Naive B cell (primary cell): Measurements from ENCODE around the gene STX18. TPM values are rescaled to one million over a fixed set of nuclear protein-coding genes. Genes with fewer than 3 reads are reported as not detected.

ENCODE experiments used
- ATAC-seq, 2 donors: fragments of 150-1000 bp; cut with Tn5 transposase; 2 replicates each; pipeline ENCODE4 v1.10.0; 2021; ENCODE audit warnings: low read depth in 2 of 2, mild to moderate bottlenecking in 2 of 2, moderate library complexity in 2 of 2
- DNase-seq: peaks from one replicate; pipeline ENCODE4 v3.0.0; 2022
- H3K27ac Mint-ChIP-seq, 6 donors: one replicate each; pipeline ENCODE4 v1.8.0; 2020 to 2022; ENCODE audit warnings: mild to moderate bottlenecking in 6 of 6, mixed read lengths in 6 of 6, moderate library complexity in 5 of 6, inconsistent platforms in 2 of 6
- H3K27me3 Mint-ChIP-seq, 3 donors: one replicate each; pipeline ENCODE4 v1.8.0; 2021 to 2022; ENCODE audit warnings: mixed read lengths in 3 of 3, mild to moderate bottlenecking in 1 of 3
- H3K36me3 Mint-ChIP-seq, 2 donors: one replicate each; pipeline ENCODE4 v1.8.0; 2020 to 2022; ENCODE audit warnings: mixed read lengths in 2 of 2, inconsistent platforms in 1 of 2, mild to moderate bottlenecking in 1 of 2
- H3K4me1 Mint-ChIP-seq, 3 donors: one replicate each; pipeline ENCODE4 v1.8.0; 2020 to 2022; ENCODE audit warnings: mixed read lengths in 3 of 3, inconsistent platforms in 1 of 3, mild to moderate bottlenecking in 1 of 3, moderate library complexity in 1 of 3
- H3K4me3 Mint-ChIP-seq, 8 donors: one replicate each; pipeline ENCODE4 v1.8.0; 2020 to 2022; ENCODE audit warnings: mild to moderate bottlenecking in 8 of 8, mixed read lengths in 8 of 8, moderate library complexity in 8 of 8, inconsistent platforms in 2 of 8
- H3K9me3 Mint-ChIP-seq, 7 donors: one replicate each; pipeline ENCODE4 v1.8.0; 2020 to 2022; ENCODE audit warnings: mixed read lengths in 7 of 7, mild to moderate bottlenecking in 5 of 7, inconsistent platforms in 2 of 7, moderate library complexity in 1 of 7
- polyA plus RNA-seq, 6 donors: library from polyadenylated mRNA; unstranded; fragments of 300-500 nt; fragmentation: Illumina TruSeq; gene quantifications; one replicate each; pipeline ENCODE4 v1.2.3, GENCODE V29; 2021; ENCODE audit warnings: low read depth in 6 of 6

The STX18 gene
- polyA plus RNA-seq, 6 donors from 2014 or later, result 7.8 to 27.5 (median 22.9) TPM

GRCh38 chr4:4387531-4388310 is 154.1 kb downstream of the STX18 start:
- ATAC-seq (no peak), DNase-seq (no peak)
- peaks cover 50 to 74% (median 72%) of the 10 kb centered on the region in 3 donors for H3K27me3 Mint-ChIP-seq
- no peak overlapping the region for H3K27ac Mint-ChIP-seq
- H3K4me3 Mint-ChIP-seq, result peak overlapping the region; percentile 2 to 84 (median 42)
- peaks cover 10 to 17% (median 13%) of the 10 kb centered on the region in 3 donors for H3K4me1 Mint-ChIP-seq
- H3K36me3 Mint-ChIP-seq, result no peaks in the 10 kb centered on the region
- H3K9me3 Mint-ChIP-seq, result no peaks in the 10 kb centered on the region

GRCh38 chr4:4386736-4387392 is 155.0 kb downstream of the STX18 start, which contains the start of gene NSG1:
Gene NSG1, plus strand, starts transcription at chr4:4387102. Its CDS starts 528 bp downstream, at chr4:4387630.
- ATAC-seq (no peak), DNase-seq (no peak)
- Mint-ChIP-seq H3K27me3 (peaks cover 52 to 78% (median 74%) of the 10 kb centered on the region in 3 donors), H3K36me3 (no peaks in the 10 kb centered on the region), H3K27ac (no peak within 1 kb of the TSS), H3K9me3 (no peaks in the 10 kb centered on the region), H3K4me3 (peak within 1 kb of the TSS; percentile 5 to 84 (median 67)), H3K4me1 (peaks cover 10 to 17% (median 13%) of the 10 kb centered on the region in 3 donors)

GRCh38 chr4:4386296-4386735 is 155.5 kb downstream of the STX18 start:
- Mint-ChIP-seq H3K36me3 (no peaks in the 10 kb centered on the region), H3K27ac (no peak overlapping the region), H3K4me3 (peak overlapping the region in 7 of 8 donors; percentile 62 to 84 (median 66)), H3K4me1 (peaks cover 10 to 17% (median 13%) of the 10 kb centered on the region in 3 donors), H3K9me3 (no peaks in the 10 kb centered on the region), H3K27me3 (peaks cover 48 to 77% (median 73%) of the 10 kb centered on the region in 3 donors)
- ATAC-seq (no peak), DNase-seq (no peak)

- no peak for ATAC-seq
- Mint-ChIP-seq H3K27me3 (peaks cover 48 to 77% (median 76%) of the 10 kb centered on the region in 3 donors), H3K4me3 (peak overlapping the region; percentile 42 to 84 (median 65)), H3K4me1 (peaks cover 10 to 17% (median 13%) of the 10 kb centered on the region in 3 donors), H3K9me3 (no peaks in the 10 kb centered on the region), H3K27ac (no peak overlapping the region), H3K36me3 (no peaks in the 10 kb centered on the region)
- DNase-seq, result no peak
These were observed 156.0 kb downstream of the STX18 start for GRCh38 chr4:4385729-4386295.

GRCh38 chr4:4384837-4385236 is 157.0 kb downstream of the STX18 start:
- no peak overlapping the region for H3K27ac Mint-ChIP-seq
- peaks cover 48 to 77% (median 75%) of the 10 kb centered on the region in 3 donors for H3K27me3 Mint-ChIP-seq
- H3K36me3 Mint-ChIP-seq, result no peaks in the 10 kb centered on the region

GRCh38 chr4:4383085-4383484 is 158.8 kb downstream of the STX18 start:
- peaks cover 41 to 72% (median 67%) of the 10 kb centered on the region in 3 donors for H3K27me3 Mint-ChIP-seq
- ATAC-seq, result no peak
- DNase-seq, result no peak
- H3K36me3 Mint-ChIP-seq, result no peaks in the 10 kb centered on the region
- no peaks in the 10 kb centered on the region for H3K9me3 Mint-ChIP-seq
- H3K4me1 Mint-ChIP-seq, result peaks cover 5 to 11% (median 10%) of the 10 kb centered on the region in 3 donors
- H3K4me3 Mint-ChIP-seq, result no peak overlapping the region
- H3K27ac Mint-ChIP-seq, result no peak overlapping the region

More at GRCh38 chr4:4384837-4385236, 157.0 kb downstream of the STX18 start:
- DNase-seq (no peak), ATAC-seq (no peak)
- peak overlapping the region in 5 of 8 donors; percentile 12 to 84 (median 47) for H3K4me3 Mint-ChIP-seq
- H3K4me1 Mint-ChIP-seq, result peaks cover 10 to 17% (median 13%) of the 10 kb centered on the region in 3 donors
- no peaks in the 10 kb centered on the region for H3K9me3 Mint-ChIP-seq

- H3K27me3 Mint-ChIP-seq, result peaks cover 35 to 77% (median 73%) of the 10 kb centered on the region in 3 donors
- no peak overlapping the region for H3K27ac Mint-ChIP-seq
- ATAC-seq (no peak), DNase-seq (no peak)
- no peaks in the 10 kb centered on the region for H3K4me1 Mint-ChIP-seq
- peaks cover 1 to 5% (median 4%) of the 10 kb centered on the region in 7 donors for H3K9me3 Mint-ChIP-seq
- H3K36me3 Mint-ChIP-seq, result peaks cover 0 to 6% of the 10 kb centered on the region in 2 donors
- H3K4me3 Mint-ChIP-seq, result no peak overlapping the region
These were observed 162.2 kb downstream of the STX18 start for GRCh38 chr4:4379540-4380087.

GRCh38 chr4:4377732-4378460 is 164.0 kb downstream of the STX18 start:
- ATAC-seq (no peak), DNase-seq (no peak)
- Mint-ChIP-seq H3K4me3 (no peak overlapping the region), H3K4me1 (no peaks in the 10 kb centered on the region), H3K27me3 (peaks cover 22 to 65% (median 60%) of the 10 kb centered on the region in 3 donors), H3K9me3 (peaks cover 2 to 11% (median 9%) of the 10 kb centered on the region in 7 donors), H3K36me3 (peaks cover 4 to 11% of the 10 kb centered on the region in 2 donors), H3K27ac (no peak overlapping the region)

- H3K4me3 Mint-ChIP-seq, result no peak overlapping the region
- H3K36me3 Mint-ChIP-seq, result peaks cover 4 to 11% of the 10 kb centered on the region in 2 donors
- no peaks in the 10 kb centered on the region for H3K4me1 Mint-ChIP-seq
- no peak for ATAC-seq
- DNase-seq, result no peak
- H3K27ac Mint-ChIP-seq, result no peak overlapping the region
- H3K9me3 Mint-ChIP-seq, result peaks cover 4 to 11% (median 9%) of the 10 kb centered on the region in 7 donors
- H3K27me3 Mint-ChIP-seq, result peaks cover 18 to 58% (median 55%) of the 10 kb centered on the region in 3 donors
These were observed 164.7 kb downstream of the STX18 start for GRCh38 chr4:4377191-4377590.

- no peak overlapping the region for H3K4me3 Mint-ChIP-seq
- ATAC-seq (no peak), DNase-seq (no peak)
- no peaks in the 10 kb centered on the region for H3K4me1 Mint-ChIP-seq
- H3K9me3 Mint-ChIP-seq, result peaks cover 4 to 11% (median 9%) of the 10 kb centered on the region in 7 donors
- peaks cover 4 to 11% of the 10 kb centered on the region in 2 donors for H3K36me3 Mint-ChIP-seq
- H3K27ac Mint-ChIP-seq, result no peak overlapping the region
- peaks cover 12 to 52% (median 50%) of the 10 kb centered on the region in 3 donors for H3K27me3 Mint-ChIP-seq
These were observed 165.8 kb downstream of the STX18 start for GRCh38 chr4:4376074-4376473.

GRCh38 chr4:4374388-4375098 is 167.3 kb downstream of the STX18 start:
- H3K36me3 Mint-ChIP-seq, result peaks cover 4 to 17% of the 10 kb centered on the region in 2 donors
- peaks cover 4 to 11% (median 9%) of the 10 kb centered on the region in 7 donors for H3K9me3 Mint-ChIP-seq
- no peak for DNase-seq
- no peak for ATAC-seq
- no peaks in the 10 kb centered on the region for H3K4me1 Mint-ChIP-seq
- H3K27me3 Mint-ChIP-seq, result peaks cover 13 to 47% (median 42%) of the 10 kb centered on the region in 3 donors
- no peak overlapping the region for H3K4me3 Mint-ChIP-seq
- H3K27ac Mint-ChIP-seq, result peak overlapping the region in 1 of 6 donors; percentile 30
